Measurements from ENCODE around the gene PDHA2. TPM values are rescaled to one million over a fixed set of nuclear protein-coding genes. Genes with fewer than 3 reads are reported as not detected.
"Not testable (repeated sequence)": the region's sequence is repeated elsewhere in the genome, so short reads cannot be mapped to it uniquely, and the experiment has no call there.

Gene PDHA2
- total and polyA plus RNA-seq, 12 donors, result not detected

DNA sequence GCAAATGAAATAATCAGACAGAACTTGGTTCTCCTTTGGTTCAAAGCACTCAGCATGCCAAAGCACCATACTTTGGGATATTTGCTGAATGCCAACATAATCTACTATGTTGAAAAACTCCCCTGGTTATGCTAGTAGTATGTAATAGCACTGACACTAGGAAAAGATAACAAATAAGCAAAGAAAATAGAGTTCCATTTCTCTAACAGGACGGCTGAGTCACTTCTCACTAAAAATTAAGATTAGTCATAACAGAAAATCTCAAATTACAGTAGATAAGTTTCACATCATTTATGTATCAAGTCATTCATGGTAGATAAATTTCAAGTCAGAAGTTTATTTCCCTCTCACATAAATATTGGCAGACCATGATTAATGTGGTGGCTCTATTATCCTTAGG lies 17.9 kb downstream of the PDHA2 start:
- TF ChIP-seq CTCF (IDR thresholded peaks at IDR 0.05), result no peak

DNA sequence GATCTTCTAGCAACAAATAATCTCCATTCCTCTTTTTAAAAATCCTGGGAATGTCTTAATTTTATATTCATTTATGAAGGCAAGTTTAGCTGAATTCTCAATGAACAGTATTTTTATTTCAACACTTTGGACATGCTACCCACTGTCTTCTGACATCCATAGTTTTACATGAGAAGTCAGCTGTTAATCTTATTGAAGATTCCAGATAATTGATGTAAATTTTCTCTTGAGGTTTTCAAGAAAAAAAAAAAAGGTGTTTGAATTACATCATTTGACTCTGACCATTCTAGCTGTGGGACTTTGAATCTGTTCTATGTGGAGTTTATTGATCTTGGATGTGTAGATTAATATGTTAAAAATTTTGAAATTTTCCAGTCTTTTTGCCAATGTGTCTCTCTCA lies 28.0 kb downstream of the PDHA2 start:
- Histone ChIP-seq H3K36me3 (no peaks in the 10 kb centered on the region), H3K27ac (no peak overlapping the region)
- no peak for ATAC-seq

More for the DNA sequence above, 17.9 kb downstream of the PDHA2 start:
- intact Hi-C loops (cut with DNase I), result no loop called here
- ATAC-seq, result no peak
- H3K27me3 ChIP-seq, result no peaks in the 10 kb centered on the region
- 61 to 74% methylated on average over 1 of the region's 1 CpG for WGBS, 2 donors
- H3K27ac ChIP-seq, result no peak overlapping the region
- no peaks in the 10 kb centered on the region for H3K36me3 ChIP-seq
- DNase-seq, result no peak
- H3K4me3 ChIP-seq, result no peak overlapping the region
- no peaks in the 10 kb centered on the region for H3K4me1 ChIP-seq
- no peaks in the 10 kb centered on the region for H3K9me3 ChIP-seq

DNA sequence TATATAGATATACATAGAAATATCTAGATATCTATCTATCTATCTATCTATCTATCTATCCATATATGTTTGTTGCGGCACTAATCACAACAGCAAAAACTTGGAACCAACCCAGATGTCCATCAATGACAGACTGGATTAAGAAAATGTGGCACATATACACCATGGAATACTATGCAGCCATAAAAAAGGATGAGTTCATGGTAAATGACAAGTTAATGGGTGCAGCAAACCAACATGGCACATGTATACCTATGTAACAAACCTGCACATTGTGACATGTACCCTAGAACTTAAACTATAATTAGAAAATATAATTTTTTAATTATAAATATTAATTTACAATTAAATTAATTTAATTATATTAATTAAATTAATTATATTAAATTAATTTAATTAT lies 29.5 kb downstream of the PDHA2 start:
- H3K27me3 ChIP-seq; DNase-seq; H3K4me1 ChIP-seq; intact Hi-C loops (cut with DNase I); H3K4me3 ChIP-seq; ATAC-seq; H3K27ac ChIP-seq; H3K36me3 ChIP-seq: not testable (repeated sequence)
- peaks cover 0 to 51% (median 20%) of the 10 kb centered on the region in 11 donors for H3K9me3 ChIP-seq
- 97 to 98% methylated on average over 1 of the region's 1 CpG for WGBS, 2 donors

More for the DNA sequence above, 28.0 kb downstream of the PDHA2 start:
- no peak for DNase-seq
- intact Hi-C loops (cut with DNase I), result no loop called here
- H3K4me1 ChIP-seq, result no peaks in the 10 kb centered on the region
- no peak overlapping the region for H3K4me3 ChIP-seq
- no peak for TF ChIP-seq CTCF (IDR thresholded peaks at IDR 0.05)
- H3K9me3 ChIP-seq, result peaks cover 0 to 51% (median 20%) of the 10 kb centered on the region in 11 donors
- H3K27me3 ChIP-seq, result no peaks in the 10 kb centered on the region

- intact Hi-C loops (cut with DNase I), result no loop called here
- no peaks in the 10 kb centered on the region for H3K27me3 ChIP-seq
These were observed 30.1 kb downstream of the PDHA2 start for GRCh38 chr4:95869961-95870500.

More at GRCh38 chr4:95869961-95870500, 30.1 kb downstream of the PDHA2 start:
- ATAC-seq (no peak), DNase-seq (no peak)
- no peak overlapping the region for H3K4me3 ChIP-seq
- WGBS, 2 donors, result 11 to 15% methylated on average over 1 of the region's 1 CpG
- no peaks in the 10 kb centered on the region for H3K36me3 ChIP-seq
- TF ChIP-seq CTCF (IDR thresholded peaks at IDR 0.05), result no peak
- peaks cover 0 to 51% (median 20%) of the 10 kb centered on the region in 11 donors for H3K9me3 ChIP-seq
- no peaks in the 10 kb centered on the region for H3K4me1 ChIP-seq
- no peak overlapping the region for H3K27ac ChIP-seq
